ENCODE data around the gene RIN3. TPM values are rescaled to one million over a fixed set of nuclear protein-coding genes. Genes with fewer than 3 reads are reported as not detected.

The RIN3 gene
- total RNA-seq, 1 donor, result 7.3 TPM

- TF ChIP-seq CTCF (IDR thresholded peaks at IDR 0.05; ENCODE audit: insufficient read depth, low read depth, low read length), result no peak
- no peak for DNase-seq (ENCODE audit: low read depth)
- no peak overlapping the region for H3K4me3 ChIP-seq (ENCODE audit: low read depth, low read length)
These were observed 52.1 kb downstream of the RIN3 start for GRCh38 chr14:92565718-92566115.

- no peak for TF ChIP-seq CTCF (IDR thresholded peaks at IDR 0.05; ENCODE audit: insufficient read depth, low read depth, low read length)
- H3K4me3 ChIP-seq (ENCODE audit: low read depth, low read length), result no peak overlapping the region
- no peak for DNase-seq (ENCODE audit: low read depth)
These were observed 53.7 kb downstream of the RIN3 start for GRCh38 chr14:92567173-92567725.

DNA sequence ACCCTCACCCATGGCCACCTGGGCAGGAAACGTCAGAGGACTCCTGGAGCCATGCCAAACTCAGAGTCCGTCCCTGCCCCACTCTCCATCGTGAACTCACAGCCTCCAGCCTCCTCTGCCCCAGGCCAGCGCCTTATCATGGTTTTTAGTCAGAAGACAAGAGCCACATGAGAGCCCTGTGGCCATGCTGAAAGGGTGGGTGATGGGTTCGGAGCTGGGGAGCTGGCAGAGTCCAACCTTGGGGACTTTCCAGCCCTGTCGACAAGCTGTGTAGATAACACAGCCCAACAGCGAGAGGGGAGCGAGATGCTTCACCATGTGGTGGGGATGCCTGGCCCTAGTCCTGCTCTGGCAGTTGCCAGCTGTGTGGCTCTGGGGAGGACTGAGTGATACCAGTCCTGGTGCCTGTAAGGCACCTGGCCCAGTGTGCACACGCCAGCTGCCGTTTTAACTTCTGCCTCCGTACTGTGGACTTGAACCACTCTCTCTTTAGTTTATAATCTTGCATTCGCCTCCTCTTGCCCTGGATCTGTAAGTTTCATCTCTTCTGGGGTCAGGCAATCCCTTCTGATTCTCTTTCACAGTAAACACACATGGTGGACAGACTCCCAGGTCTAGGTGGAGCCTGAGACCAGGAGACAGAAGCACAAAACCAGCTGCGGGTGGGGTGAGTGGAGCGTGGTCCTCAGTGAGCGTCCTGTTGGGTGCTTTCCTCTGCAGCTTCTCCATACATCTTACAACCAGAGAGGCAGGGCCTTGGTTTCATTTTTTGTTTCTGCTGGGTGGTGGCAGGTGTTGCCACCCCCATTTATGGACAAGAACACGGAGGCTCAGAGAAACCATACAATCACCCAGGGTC lies 55.3 kb downstream of the RIN3 start:
- TF ChIP-seq CTCF (IDR thresholded peaks at IDR 0.05; ENCODE audit: insufficient read depth, low read depth, low read length), result no peak
- DNase-seq (ENCODE audit: low read depth), result no peak
- H3K4me3 ChIP-seq (ENCODE audit: low read depth, low read length), result no peak overlapping the region

- no peak overlapping the region for H3K4me3 ChIP-seq (ENCODE audit: low read depth, low read length)
- DNase-seq (ENCODE audit: low read depth), result no peak
- TF ChIP-seq CTCF (IDR thresholded peaks at IDR 0.05; ENCODE audit: insufficient read depth, low read depth, low read length), result no peak
These were observed 57.2 kb downstream of the RIN3 start for GRCh38 chr14:92570674-92571262.

- DNase-seq (ENCODE audit: low read depth), result no peak
- no peak for TF ChIP-seq CTCF (IDR thresholded peaks at IDR 0.05; ENCODE audit: insufficient read depth, low read depth, low read length)
- no peak overlapping the region for H3K4me3 ChIP-seq (ENCODE audit: low read depth, low read length)
These were observed 58.5 kb downstream of the RIN3 start for GRCh38 chr14:92572050-92572449.

- H3K4me3 ChIP-seq (ENCODE audit: low read depth, low read length), result no peak overlapping the region
- no peak for TF ChIP-seq CTCF (IDR thresholded peaks at IDR 0.05; ENCODE audit: insufficient read depth, low read depth, low read length)
- no peak for DNase-seq (ENCODE audit: low read depth)
These were observed 60.3 kb downstream of the RIN3 start for GRCh38 chr14:92573761-92574498.

Data from fibroblast of villous mesenchyme (primary cell).